ENCODE measurements around the gene INAFM2.

The INAFM2 gene

DNA sequence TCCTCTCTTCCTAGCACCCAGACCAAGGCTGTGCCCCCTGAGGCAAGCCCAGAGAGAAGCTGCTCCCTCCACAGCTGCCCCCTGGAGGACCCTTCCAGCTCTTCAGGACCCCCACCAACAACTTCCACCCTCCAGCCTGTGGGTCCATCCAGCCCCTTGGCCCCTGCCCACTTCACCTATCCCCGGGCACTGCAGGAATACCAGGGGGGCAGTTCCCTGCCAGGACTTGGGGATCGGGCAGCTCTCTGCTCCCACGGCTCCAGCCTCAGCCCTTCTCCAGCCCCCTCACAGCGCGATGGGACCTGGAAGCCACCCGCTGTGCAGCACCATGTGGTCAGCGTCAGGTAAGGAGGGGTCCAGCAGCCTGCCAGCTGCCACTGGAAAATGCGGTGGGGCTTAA, 40.1 kb downstream of the INAFM2 start:
- DNase-seq (ENCODE audit: insufficient read length, low spot score) (no peak), FAIRE-seq (no peak)
- TF ChIP-seq, protein P1, sequence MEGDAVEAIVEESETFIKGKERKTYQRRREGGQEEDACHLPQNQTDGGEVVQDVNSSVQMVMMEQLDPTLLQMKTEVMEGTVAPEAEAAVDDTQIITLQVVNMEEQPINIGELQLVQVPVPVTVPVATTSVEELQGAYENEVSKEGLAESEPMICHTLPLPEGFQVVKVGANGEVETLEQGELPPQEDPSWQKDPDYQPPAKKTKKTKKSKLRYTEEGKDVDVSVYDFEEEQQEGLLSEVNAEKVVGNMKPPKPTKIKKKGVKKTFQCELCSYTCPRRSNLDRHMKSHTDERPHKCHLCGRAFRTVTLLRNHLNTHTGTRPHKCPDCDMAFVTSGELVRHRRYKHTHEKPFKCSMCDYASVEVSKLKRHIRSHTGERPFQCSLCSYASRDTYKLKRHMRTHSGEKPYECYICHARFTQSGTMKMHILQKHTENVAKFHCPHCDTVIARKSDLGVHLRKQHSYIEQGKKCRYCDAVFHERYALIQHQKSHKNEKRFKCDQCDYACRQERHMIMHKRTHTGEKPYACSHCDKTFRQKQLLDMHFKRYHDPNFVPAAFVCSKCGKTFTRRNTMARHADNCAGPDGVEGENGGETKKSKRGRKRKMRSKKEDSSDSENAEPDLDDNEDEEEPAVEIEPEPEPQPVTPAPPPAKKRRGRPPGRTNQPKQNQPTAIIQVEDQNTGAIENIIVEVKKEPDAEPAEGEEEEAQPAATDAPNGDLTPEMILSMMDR (IDR thresholded peaks at IDR 0.05; ENCODE audit: insufficient read depth, missing control alignments), result no peak

DNA sequence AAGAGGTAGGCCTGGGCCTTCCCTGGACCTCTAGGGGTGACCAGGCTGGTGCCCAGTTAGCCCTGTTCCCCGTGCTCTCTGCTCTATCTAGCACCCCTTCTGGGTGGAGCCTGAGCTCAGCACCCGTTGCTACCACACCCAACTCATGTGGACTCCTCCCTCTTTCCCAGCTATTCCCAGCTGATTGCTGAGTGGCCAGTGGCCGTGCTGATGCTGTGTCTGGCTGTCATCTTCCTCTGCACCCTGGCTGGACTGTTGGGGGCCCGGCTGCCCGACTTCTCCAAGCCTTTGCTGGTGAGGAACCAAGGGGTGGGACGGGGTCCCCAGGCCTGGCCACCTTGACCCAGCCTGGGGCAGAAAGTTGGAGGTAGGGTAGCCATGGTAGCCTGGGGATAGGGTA, 40.8 kb downstream of the INAFM2 start:
- no peak for FAIRE-seq
- TF ChIP-seq, protein P1 (IDR thresholded peaks at IDR 0.05; ENCODE audit: insufficient read depth, missing control alignments), result no peak
- DNase-seq (ENCODE audit: insufficient read length, low spot score), result no peak

DNA sequence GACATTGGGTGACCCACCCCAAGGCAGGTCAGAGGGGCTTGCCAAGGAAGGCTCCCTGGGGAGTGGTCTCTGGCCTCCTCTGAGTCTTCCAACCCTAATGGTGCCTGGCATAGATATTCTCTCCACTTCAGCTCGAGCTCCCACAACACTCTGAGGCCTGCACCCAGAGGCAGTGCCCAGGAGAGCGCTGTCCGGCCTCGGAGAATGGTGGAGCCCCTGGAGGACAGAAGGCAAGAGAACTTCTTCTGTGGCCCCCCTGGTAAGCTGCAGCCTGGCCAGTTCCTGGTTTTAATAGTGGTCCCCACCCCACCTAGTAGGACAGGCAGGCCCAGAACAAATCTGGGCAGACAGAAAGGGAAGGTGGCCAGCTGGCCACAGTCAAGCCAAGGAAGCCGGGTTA, 41.5 kb downstream of the INAFM2 start:
- TF ChIP-seq, protein P1 (IDR thresholded peaks at IDR 0.05; ENCODE audit: insufficient read depth, missing control alignments), result no peak
- DNase-seq (ENCODE audit: insufficient read length, low spot score) (no peak), FAIRE-seq (no peak)

DNA sequence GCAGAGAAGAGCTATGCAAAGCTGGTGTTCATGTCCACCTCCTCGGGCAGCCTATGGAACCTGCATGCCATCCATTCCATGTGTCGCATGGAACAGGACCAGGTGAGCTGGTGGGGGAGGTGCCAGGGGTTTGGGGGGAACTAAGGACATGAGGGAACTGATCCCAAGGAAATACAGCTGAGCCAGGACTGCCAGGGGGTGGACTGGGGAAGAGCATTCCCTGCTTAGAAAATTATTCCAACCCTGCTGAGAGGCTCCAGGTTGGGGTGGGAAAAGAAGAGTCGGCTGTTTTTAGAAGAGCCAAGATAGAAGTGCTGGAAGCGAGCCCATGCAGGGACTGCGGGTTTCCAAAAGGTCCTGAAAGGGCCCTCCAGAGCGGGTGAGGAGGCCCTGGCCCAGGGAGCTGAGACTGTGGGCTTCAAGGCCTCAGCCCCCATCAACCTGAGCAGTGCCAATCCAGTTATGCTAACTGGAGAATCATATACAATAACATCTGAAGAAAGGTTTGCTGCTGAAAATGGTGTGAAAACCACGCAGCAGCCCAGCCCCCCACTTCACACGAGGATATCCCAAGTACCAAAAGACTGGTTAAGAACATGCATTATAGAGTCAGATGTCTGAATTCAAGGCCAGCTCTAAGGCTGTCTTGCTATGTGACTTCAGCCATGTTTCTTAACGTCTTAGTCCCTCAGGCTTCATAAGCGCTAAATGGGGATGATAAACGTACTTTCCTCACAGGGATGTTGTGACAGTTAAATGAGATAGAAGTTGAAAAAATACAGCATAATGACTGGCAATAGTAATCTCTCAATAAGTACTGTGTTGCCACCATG, 42.3 kb downstream of the INAFM2 start:
- FAIRE-seq, result no peak
- TF ChIP-seq, protein P1 (IDR thresholded peaks at IDR 0.05; ENCODE audit: insufficient read depth, missing control alignments), result no peak
- DNase-seq (ENCODE audit: insufficient read length, low spot score), result no peak

DNA sequence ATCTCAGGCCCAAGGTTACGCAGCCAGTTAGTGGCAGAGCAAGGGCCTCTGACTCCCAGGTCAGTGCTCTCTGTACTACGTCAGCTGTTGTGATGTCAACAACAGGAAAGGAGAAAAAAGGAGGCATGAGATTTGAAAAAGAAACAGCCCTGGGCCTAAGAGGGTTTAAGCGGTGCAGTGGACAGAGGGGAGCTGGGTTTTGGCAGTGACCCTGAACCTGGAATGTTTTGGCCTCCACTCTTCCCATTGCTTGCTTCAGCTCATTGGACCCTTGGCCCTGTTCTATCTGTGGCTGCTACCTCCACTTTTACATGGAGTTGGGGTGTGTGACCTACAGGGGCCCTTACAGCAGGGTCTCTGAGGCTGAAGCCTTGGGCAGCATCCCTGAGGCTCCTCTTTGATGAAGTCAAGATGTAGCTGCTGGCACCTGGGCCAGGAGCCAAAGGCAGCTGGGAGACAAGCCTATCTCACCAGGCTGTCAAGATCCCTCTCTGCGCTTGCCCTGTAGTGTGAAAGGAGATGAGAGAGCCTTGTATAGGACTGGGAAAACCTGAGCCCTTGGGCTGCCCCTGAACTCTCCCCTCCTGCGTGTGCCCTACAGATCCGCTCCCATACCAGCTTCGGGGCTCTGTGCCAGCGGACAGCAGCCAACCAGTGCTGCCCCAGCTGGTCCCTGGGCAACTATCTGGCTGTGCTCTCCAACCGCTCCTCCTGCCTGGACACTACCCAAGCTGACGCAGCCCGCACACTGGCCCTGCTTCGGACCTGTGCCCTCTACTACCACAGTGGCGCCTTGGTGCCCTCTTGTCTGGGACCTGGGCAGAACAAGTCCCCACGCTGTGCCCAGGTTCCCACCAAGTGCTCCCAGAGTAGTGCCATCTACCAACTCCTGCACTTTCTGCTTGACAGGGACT, 43.2 kb downstream of the INAFM2 start:
- DNase-seq (ENCODE audit: insufficient read length, low spot score) (no peak), FAIRE-seq (no peak)
- TF ChIP-seq, protein P1 (IDR thresholded peaks at IDR 0.05; ENCODE audit: insufficient read depth, missing control alignments), result no peak

DNA sequence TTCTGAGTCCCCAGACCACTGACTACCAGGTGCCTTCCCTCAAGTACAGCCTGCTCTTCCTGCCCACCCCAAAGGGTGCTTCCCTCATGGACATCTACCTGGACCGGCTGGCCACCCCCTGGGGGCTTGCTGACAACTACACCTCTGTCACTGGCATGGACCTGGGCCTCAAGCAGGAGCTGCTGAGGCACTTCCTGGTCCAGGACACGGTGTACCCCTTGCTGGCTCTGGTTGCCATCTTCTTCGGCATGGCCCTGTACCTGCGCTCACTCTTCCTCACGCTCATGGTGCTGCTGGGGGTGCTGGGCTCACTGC, 43.8 kb downstream of the INAFM2 start:
- TF ChIP-seq, protein P1 (IDR thresholded peaks at IDR 0.05; ENCODE audit: insufficient read depth, missing control alignments), result no peak
- no peak for DNase-seq (ENCODE audit: insufficient read length, low spot score)
- FAIRE-seq, result no peak
